GM18498 (cell line): ENCODE measurements around the gene ATAD3B.

Experiments
- ATAC-seq: cut with Tn5 transposase; IDR thresholded peaks from one replicate; pipeline ENCODE4 v1.9.1; 2021; ENCODE audit warnings: mild to moderate bottlenecking, moderate library complexity; ENCODE audit not compliant: unreplicated experiment

The ATAD3B gene

GRCh38 chr1:1542766-1543705 is 71.5 kb downstream of the ATAD3B start:
- ATAC-seq: no peak

- no peak for ATAC-seq
These were observed 72.1 kb downstream of the ATAD3B start for GRCh38 chr1:1543706-1544099.

- ATAC-seq: no peak
These were observed 73.0 kb downstream of the ATAD3B start for GRCh38 chr1:1544544-1544943.
